SK-N-MC (cell line): Measurements from ENCODE around the gene KCNQ1.
"Not testable (repeated sequence)": the region's sequence is repeated elsewhere in the genome, so short reads cannot be mapped to it uniquely, and the experiment has no call there.

Source experiments
- DNase-seq: peaks from one replicate; pipeline ENCODE4 v3.0.0-alpha.2; 2011; ENCODE audit warnings: low read depth, low spot score
- H3K27ac ChIP-seq: fragments of 200-600 bp; sonication (generic); 2 replicates; pipeline ENCODE4 v1.5.1; 2016; ENCODE audit warnings: mixed run types
- H3K36me3 ChIP-seq: fragments of 200-600 bp; sonication (generic); 2 replicates; pipeline ENCODE4 v1.6.1; 2017; ENCODE audit warnings: antibody characterized with exemption, low read length, mixed read lengths; ENCODE audit not compliant: insufficient read depth
- H3K4me3 ChIP-seq: fragments of 200-600 bp; sonication (generic); 2 replicates; pipeline ENCODE4 v1.5.1; 2016
- H3K9ac ChIP-seq: fragments of 200-600 bp; sonication (generic); 2 replicates; pipeline ENCODE4 v1.8.0; 2017; ENCODE audit warnings: mixed run types, mixed read lengths; ENCODE audit not compliant: insufficient read length
- H3K9me3 ChIP-seq: fragments of 200-600 bp; sonication (generic); 2 replicates; pipeline ENCODE4 v1.6.1; 2017; ENCODE audit warnings: low read depth, mild to moderate bottlenecking, antibody characterized with exemption, low read length, moderate library complexity, mixed read lengths
- EZH2 ChIP-seq: fragments of 200-600 bp; sonication (generic); IDR thresholded peaks from one replicate; pipeline ENCODE4 v1.6.1; 2017; ENCODE audit warnings: antibody characterized with exemption
- FOXP2 ChIP-seq: optimal IDR thresholded peaks from 2 replicates; pipeline ENCODE3; 2011; ENCODE audit warnings: mild to moderate bottlenecking, moderate library complexity; ENCODE audit not compliant: insufficient read depth; ENCODE audit errors: extremely low read length, control extremely low read depth
- POLR2AphosphoS5 ChIP-seq: IDR thresholded peaks from 2 replicates; pipeline ENCODE4 v1.6.1; 2012; ENCODE audit warnings: mild to moderate bottlenecking, low read depth, low read length, borderline replicate concordance

The KCNQ1 gene

DNA sequence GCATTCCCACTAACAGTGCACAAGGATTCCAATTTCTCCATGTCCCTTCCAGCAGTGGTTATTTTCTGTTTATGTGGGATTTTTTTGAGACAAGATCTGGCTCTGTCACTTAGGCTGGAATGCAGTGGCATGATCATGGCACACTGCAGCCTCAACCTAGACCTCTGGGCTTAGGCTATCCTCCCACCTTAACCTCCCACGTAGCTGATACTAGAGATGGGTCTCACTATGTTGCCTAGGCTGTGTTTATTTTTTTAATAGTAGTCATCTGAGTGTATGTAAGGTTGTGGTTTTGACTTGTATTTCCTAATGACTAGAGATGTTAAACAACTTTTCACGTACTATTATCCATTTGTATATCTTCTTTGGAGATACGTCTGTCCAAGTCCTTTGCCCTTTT is 180.4 kb downstream of the KCNQ1 start:
- TF ChIP-seq FOXP2 (no peak), POLR2AphosphoS5 (no peak), EZH2 (no peak)
- H3K9ac ChIP-seq, result no peak overlapping the region
- H3K9me3 ChIP-seq, result peaks cover 7% of the 10 kb centered on the region; the same call in 1 of the 2 replicates
- H3K27ac ChIP-seq, result no peak overlapping the region
- no peak for DNase-seq
- H3K4me3 ChIP-seq, result no peak overlapping the region
- H3K36me3 ChIP-seq, result no peaks in the 10 kb centered on the region

DNA sequence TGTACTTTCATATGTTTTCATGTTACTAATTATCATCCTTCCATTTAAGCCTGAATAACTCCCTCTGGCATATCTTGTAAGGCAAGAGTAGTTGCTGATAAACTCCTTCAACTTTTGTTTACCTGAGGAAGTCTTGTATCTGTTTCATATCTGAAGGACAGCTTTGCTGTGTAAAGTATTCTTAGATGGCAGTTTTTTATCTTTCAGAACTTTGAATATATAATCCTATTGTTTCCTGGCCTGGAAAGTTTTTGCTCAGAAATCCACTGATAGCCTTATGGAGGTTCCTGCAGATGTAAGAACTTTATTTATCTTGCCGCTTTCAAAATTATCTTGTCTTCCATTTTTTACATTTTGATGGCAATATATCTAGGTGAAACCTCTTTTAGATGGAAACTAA is 185.9 kb downstream of the KCNQ1 start:
- Histone ChIP-seq H3K36me3 (no peaks in the 10 kb centered on the region), H3K27ac (no peak overlapping the region), H3K9ac (no peak overlapping the region), H3K4me3 (no peak overlapping the region), H3K9me3 (peaks cover 20% of the 10 kb centered on the region; the same call in 1 of the 2 replicates)
- no peak for TF ChIP-seq FOXP2
- TF ChIP-seq POLR2AphosphoS5, result no peak
- TF ChIP-seq EZH2, result no peak
- DNase-seq, result no peak

DNA sequence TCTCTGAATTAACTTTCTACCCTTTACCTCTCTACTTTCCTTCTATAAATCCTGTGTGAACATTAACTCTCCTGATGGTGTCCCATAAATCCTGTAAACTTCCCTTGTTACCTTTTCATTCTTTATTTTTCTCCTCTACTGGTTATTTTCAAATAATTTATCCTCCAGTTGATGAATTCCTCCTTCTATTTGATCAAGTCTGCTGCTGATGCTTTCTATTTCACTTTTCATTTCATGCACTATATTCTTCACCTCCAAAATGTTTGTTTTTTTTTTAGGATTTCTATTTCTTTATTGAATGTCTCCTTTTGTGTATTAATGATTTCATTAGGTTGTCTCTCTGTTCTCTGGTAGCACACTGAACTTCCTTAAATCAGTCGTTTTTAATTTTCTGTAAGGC is 186.4 kb downstream of the KCNQ1 start:
- no peak overlapping the region for H3K27ac ChIP-seq
- TF ChIP-seq FOXP2 (no peak), POLR2AphosphoS5 (no peak)
- no peak for DNase-seq
- no peak overlapping the region for H3K4me3 ChIP-seq
- no peaks in the 10 kb centered on the region for H3K36me3 ChIP-seq
- peaks cover 20% of the 10 kb centered on the region; the same call in 1 of the 2 replicates for H3K9me3 ChIP-seq
- H3K9ac ChIP-seq, result no peak overlapping the region

DNA sequence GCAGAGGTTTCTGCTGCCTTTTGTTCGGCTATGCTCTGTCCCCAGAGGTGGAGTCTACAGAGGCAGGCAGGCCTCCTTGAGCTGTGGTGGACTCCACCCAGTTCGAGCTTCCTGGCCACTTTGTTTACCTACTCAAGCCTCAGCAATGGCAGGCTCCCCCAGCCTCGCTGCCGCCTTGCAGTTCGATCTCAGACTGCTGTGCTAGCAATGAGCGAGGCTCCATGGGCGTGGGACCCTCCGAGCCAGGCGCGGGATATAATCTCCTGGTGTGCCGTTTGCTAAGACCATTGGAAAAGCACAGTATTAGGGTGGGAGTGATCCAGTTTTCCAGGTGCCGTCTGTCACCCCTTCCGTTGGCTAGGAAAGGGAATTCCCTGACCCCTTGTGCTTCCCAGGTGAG is 195.0 kb downstream of the KCNQ1 start:
- not testable (repeated sequence) for DNase-seq, H3K27ac ChIP-seq, H3K4me3 ChIP-seq, H3K9ac ChIP-seq, H3K36me3 ChIP-seq
- peaks cover 12% of the 10 kb centered on the region; the same call in 1 of the 2 replicates for H3K9me3 ChIP-seq

DNA sequence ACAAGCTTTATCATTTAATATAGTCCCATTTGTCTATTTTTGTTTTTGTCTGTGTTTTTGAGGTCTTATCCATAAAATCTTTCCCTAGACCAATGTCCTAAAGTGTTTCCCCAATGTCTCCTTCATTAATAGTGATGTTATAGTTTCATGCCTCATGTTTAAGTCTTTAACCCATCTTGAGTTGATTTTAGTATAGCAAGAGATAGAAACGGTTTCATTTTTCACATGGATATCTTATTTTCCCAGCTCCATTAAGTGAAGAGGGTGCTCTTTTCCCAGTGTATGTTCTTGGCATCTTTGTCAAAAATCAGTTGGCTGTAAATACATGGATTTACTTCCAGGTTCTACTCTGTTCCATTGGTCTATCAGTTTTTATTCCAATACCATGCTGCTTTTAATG is 196.8 kb downstream of the KCNQ1 start:
- DNase-seq, result no peak
- no peaks in the 10 kb centered on the region for H3K36me3 ChIP-seq
- H3K9ac ChIP-seq, result no peak overlapping the region
- no peak for TF ChIP-seq EZH2
- no peak for TF ChIP-seq POLR2AphosphoS5
- no peak for TF ChIP-seq FOXP2
- H3K4me3 ChIP-seq, result no peak overlapping the region
- peaks cover 24% of the 10 kb centered on the region; the same call in 1 of the 2 replicates for H3K9me3 ChIP-seq
- H3K27ac ChIP-seq, result no peak overlapping the region

DNA sequence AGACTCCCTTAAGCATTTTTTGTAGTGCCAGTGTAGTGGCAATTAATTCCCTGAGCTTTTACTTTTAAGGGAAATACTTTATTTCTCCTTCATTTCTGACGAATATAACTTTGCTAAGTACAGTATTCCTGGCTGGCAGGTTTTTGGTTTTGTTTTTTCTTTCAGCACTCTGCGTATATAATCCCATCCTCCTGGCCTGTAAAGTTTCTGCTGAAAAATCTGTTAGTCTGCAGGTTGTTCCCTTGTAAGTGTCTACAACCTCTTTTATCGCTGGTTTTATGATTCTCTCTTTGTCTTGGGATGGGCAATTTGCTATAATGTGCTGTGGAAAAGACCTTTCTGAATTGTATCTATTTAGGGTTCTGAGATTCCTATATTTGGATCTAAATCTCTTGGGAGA is 198.9 kb downstream of the KCNQ1 start:
- no peak for DNase-seq
- Histone ChIP-seq H3K4me3 (no peak overlapping the region), H3K9me3 (peaks cover 29% of the 10 kb centered on the region; the same call in 1 of the 2 replicates), H3K9ac (no peak overlapping the region), H3K36me3 (no peaks in the 10 kb centered on the region), H3K27ac (no peak overlapping the region)
- no peak for TF ChIP-seq EZH2
- no peak for TF ChIP-seq FOXP2
- no peak for TF ChIP-seq POLR2AphosphoS5

DNA sequence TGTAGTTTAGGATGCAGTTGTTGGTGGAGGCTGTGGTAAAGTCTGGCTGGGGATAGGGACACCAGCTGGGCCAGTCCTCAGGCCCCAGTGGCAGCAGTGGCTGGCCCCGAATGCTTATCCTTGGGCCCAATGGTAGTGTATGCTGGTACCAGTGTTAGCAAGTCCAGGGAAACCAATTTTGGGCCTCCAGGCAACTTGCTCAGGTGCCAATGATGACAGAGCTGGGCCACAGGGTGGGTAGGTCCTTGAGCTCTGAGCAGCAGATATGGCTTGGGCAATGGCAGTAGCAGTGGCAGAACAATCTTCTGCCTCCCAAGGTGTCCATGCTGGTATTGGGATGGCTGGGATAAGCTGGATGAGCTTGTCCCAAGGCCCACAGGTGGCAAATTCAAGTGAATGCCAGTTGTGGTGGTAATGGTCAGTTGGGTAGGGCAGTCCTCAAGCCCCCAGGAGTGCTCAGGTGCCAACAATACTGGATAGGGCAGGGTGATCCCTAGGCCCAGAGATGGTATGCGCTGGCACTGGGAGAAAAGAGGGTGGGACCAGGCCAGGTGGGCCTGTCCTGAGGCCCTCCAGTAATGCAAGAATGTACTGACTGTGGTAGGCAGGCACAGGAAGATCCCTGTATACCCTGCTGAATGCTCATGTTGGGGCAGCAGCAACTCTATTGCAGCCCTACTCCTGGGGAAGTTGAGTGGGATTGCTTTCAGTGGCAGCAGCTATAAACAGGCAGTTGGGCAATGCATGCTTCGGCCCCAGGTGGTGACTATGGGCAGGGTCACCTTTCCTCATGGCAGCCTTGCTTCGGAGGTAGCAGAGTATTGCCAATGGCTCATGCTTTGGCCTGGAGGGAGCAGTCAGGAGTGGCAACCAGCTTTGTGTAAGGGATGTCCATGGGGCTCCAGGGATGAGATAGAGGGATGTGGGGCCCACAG is 200.3 kb downstream of the KCNQ1 start:
- Histone ChIP-seq H3K4me3 (no peak overlapping the region), H3K9me3 (peaks cover 40% of the 10 kb centered on the region; the same call in 1 of the 2 replicates), H3K36me3 (no peaks in the 10 kb centered on the region), H3K9ac (no peak overlapping the region), H3K27ac (no peak overlapping the region)
- no peak for TF ChIP-seq EZH2
- TF ChIP-seq FOXP2, result no peak
- no peak for TF ChIP-seq POLR2AphosphoS5
- DNase-seq, result no peak

DNA sequence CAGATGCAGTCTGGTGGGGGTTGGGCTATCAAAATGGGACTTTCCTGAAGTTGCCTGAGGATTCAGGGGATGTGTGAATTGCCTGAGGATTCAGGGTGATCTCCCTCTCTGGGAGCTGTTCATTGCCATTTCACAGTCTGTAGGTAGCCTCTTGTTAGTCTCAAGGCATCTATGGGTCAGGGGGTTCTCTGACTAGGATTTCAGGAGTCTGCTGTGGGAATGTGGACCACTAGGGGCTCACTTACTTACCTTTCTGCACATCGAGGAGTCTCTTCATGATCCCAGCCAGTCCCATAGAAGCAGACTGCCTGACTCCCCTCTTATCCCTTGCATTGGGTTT is 200.9 kb downstream of the KCNQ1 start:
- TF ChIP-seq POLR2AphosphoS5 (no peak), FOXP2 (no peak), EZH2 (no peak)
- Histone ChIP-seq H3K9me3 (peaks cover 41% of the 10 kb centered on the region; the same call in 1 of the 2 replicates), H3K27ac (no peak overlapping the region), H3K4me3 (no peak overlapping the region), H3K9ac (no peak overlapping the region), H3K36me3 (no peaks in the 10 kb centered on the region)
- no peak for DNase-seq

DNA sequence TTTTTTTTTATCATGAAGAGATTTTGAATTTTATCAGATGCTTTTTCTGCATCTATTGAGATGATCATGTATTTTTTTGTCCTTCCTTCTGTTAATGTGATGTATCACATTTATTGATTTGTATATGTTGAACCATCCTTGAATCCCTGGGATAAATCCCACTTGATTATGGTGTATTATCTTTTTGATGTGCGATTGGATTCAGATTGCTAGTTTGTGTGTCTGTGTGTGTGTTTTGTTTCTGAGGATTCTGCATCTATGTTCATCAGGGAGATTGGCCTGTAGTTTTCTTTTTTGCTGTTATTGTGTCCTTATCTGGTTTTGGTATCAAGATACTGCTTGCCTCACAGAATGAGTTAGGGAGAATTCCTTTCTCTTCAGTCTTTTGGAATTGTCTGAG is 202.4 kb downstream of the KCNQ1 start:
- Histone ChIP-seq H3K27ac (no peak overlapping the region), H3K9me3 (peaks cover 48% of the 10 kb centered on the region; the same call in 1 of the 2 replicates), H3K4me3 (no peak overlapping the region), H3K36me3 (no peaks in the 10 kb centered on the region), H3K9ac (no peak overlapping the region)
- DNase-seq, result no peak
- TF ChIP-seq EZH2, result no peak
